Measurements from ENCODE around the gene GZMM. TPM values are rescaled to one million over a fixed set of nuclear protein-coding genes. Genes with fewer than 3 reads are reported as not detected.
A peak's percentile ranks its signal among the peaks of the same experiment; 100 is the strongest.

The GZMM gene
- 1 to 10 TPM in 1 of 7 donors, under 1 TPM in 5, not detected in 1; 0.31 to 1.7 (median 0.56) TPM for total RNA-seq
- polyA plus RNA-seq, result under 1 TPM in 1 of 2 donors, not detected in 1; 0.48 TPM
- long read RNA-seq, donor 1, result 0 reads
- long read RNA-seq, donor 2, result 0 reads
- long read RNA-seq, donor 3, result 0 reads

DNA sequence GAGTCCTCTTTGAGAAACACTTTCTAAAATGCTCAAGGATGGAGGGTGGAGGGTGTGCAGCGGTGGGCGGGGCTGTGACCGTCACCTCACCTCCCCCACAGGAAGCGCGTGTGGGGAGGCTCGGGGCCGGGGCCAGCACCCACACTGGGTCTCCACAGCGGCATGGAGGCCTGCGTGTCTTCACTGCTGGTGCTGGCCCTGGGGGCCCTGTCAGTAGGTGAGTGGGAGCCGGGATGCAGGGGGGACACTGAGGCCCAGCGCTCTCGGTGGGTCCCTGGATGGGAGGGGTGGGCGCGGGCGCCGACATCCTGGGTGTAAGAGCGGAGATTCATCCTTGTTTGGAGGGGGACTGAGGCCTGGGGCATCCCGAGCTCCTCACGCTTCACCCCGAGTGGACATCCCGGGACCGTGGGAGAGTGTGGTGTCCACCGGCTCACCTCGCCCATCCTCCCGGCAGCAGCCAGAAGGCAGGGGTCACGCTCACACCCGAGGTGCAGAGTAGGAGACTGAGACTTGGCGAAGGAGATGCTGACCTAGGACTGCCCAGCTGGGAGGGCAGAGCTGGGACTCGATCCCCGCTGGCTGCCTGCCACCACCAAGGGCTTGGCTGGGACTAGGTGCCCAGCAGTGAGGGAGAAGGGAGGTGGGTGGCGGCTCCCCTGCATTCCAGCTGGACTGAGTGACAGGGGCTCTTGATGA lies at the start of gene GZMM:
GZMM (plus strand) TSS at position 144 of the 699 bp plus-strand sequence; CDS start at position 163, 19 bp downstream.
- H3K27me3 ChIP-seq, result no peaks in the 10 kb centered on the region

DNA sequence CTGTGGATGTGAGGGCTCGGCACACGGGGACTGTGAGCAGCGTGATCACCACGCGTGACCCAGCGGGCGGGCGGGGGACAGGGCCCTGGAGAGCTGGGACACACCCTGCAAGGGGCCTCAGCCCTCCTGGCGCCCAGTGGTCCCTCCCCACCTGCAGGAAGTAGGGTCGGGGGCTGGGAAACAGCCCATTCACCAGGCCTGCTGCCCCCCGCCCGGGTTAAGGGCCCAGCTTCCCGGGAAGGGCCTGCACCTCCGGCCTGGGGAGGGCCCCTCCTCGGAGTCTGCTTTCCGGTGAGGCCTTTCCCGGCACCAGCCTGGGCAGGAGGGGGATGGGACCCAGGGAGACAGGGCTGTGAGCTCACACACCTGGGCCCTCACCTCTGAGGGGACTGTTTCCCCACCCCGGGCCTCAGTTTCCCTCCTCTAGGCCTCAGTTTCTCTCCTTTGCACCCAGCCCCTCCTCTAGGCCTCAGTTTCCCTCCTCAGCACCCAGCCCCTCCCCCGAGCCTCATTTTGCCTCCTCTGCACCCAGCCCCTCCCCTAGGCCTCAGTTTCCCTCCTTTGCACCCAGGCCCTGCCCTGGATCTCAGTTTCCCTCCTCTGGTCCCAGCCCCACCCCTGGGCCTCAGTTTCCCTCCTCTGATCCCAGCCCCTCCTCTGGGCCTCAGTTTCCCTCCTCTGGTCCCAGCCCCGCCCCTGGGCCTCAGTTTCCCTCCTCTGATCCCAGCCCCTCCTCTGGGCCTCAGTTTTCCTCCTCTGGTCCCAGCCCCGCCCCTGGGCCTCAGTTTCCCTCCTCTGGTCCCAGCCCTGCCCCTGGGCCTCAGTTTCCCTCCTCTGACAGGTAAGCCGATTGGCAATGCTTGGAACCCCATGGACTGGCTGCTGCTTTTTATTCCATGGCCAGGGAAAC lies 49.4 kb upstream of the GZMM start:
- no peak for TF ChIP-seq CTCF (IDR thresholded peaks at IDR 0.05)
- no peak for TF ChIP-seq EP300 (IDR thresholded peaks at IDR 0.05)
- no peak for TF ChIP-seq POLR2A (IDR thresholded peaks at IDR 0.05)
- H3K4me3 ChIP-seq, result no peak overlapping the region
- DNase-seq, result no peak
- H3K4me1 ChIP-seq (ENCODE audit: insufficient read depth), result peaks cover 6% of the 10 kb centered on the region
- H3K9me3 ChIP-seq, result no peaks in the 10 kb centered on the region
- H3K27ac ChIP-seq, result no peak overlapping the region
- peaks cover 3% of the 10 kb centered on the region for H3K27me3 ChIP-seq
- intact Hi-C loops (cut with DNase I), result no loop called here
- no peaks in the 10 kb centered on the region for H3K36me3 ChIP-seq
- WGBS, 3 donors, result 44 to 53% (median 48%) methylated on average over 20 to 22 of the region's 22 CpGs

More for the DNA sequence above, at the start of gene GZMM:
- no peak within 1 kb of the TSS for H3K4me3 ChIP-seq
- 34 to 37% (median 36%) methylated on average over 27 to 31 of the region's 31 CpGs for whole genome bisulfite sequencing, 3 donors
- no peak for TF ChIP-seq CTCF (IDR thresholded peaks at IDR 0.05)
- no peak for TF ChIP-seq EP300 (IDR thresholded peaks at IDR 0.05)
- TF ChIP-seq POLR2A (IDR thresholded peaks at IDR 0.05), result no peak
- H3K9me3 ChIP-seq, result no peaks in the 10 kb centered on the region
- intact Hi-C loops (cut with DNase I), result no loop called here
- no peaks in the 10 kb centered on the region for H3K36me3 ChIP-seq
- peaks cover 2% of the 10 kb centered on the region for H3K4me1 ChIP-seq (ENCODE audit: insufficient read depth)
- H3K27ac ChIP-seq, result no peak within 1 kb of the TSS
- DNase-seq, result no peak

- peaks cover 3% of the 10 kb centered on the region for H3K27me3 ChIP-seq
- DNase-seq, result no peak
- H3K4me3 ChIP-seq, result no peak overlapping the region
- H3K4me1 ChIP-seq (ENCODE audit: insufficient read depth), result peaks cover 2% of the 10 kb centered on the region
- WGBS, 3 donors, result 28 to 50% (median 35%) methylated on average over 8 to 10 of the region's 10 CpGs
- H3K9me3 ChIP-seq, result no peaks in the 10 kb centered on the region
- TF ChIP-seq CTCF (IDR thresholded peaks at IDR 0.05) (no peak), POLR2A (IDR thresholded peaks at IDR 0.05) (no peak), EP300 (IDR thresholded peaks at IDR 0.05) (no peak)
- H3K27ac ChIP-seq, result no peak overlapping the region
- H3K36me3 ChIP-seq, result no peaks in the 10 kb centered on the region
- intact Hi-C loops (cut with DNase I), result no loop called here
Measured at GRCh38 chr19:495081-495401, 48.8 kb upstream of the GZMM start.

DNA sequence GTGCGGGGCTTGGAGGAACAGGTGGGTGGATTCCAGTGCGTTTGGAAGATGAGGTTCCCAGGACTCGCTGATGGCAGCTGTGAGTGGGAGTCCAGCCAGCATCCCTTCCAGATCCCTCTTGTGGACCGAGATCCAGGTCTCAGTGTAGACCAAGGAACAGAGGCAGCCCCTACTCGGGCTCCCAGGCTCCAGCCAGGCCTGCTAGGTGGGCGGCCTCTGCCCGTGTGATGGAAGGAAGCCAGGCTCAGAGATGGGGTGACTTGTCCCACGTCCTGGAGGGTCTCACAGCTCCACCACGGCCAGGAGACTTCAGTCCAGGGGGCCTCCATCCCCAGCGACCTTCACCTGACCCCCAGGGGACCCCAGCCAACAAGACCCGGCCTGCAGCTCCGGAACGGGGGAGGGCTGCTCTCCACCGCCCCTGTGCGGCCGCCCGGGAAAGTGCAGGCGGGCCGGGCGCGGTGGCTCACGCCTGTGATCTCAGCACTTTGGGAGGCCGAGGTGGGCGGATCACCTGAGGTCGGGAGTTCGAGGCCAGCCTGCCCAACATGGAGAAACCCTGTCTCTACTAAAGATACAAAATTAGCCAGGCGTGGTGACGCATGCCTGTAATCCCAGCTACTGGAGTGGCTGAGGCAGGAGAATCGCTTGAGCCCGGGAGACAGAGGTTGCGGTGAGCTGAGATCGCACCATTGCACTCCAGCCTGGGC lies 48.3 kb upstream of the GZMM start:
- Histone ChIP-seq H3K4me1 (ENCODE audit: insufficient read depth) (peaks cover 2% of the 10 kb centered on the region), H3K4me3 (no peak overlapping the region), H3K36me3 (no peaks in the 10 kb centered on the region), H3K27me3 (peaks cover 3% of the 10 kb centered on the region), H3K27ac (no peak overlapping the region), H3K9me3 (no peaks in the 10 kb centered on the region)
- TF ChIP-seq CTCF (IDR thresholded peaks at IDR 0.05), result peak in 1 of 3 donors; percentile 43
- TF ChIP-seq EP300 (IDR thresholded peaks at IDR 0.05), result no peak
- TF ChIP-seq POLR2A (IDR thresholded peaks at IDR 0.05), result no peak
- WGBS, 3 donors, result 7 to 17% (median 16%) methylated on average over 26 to 32 of the region's 32 CpGs
- DNase-seq, result peak in 2 of 5 donors; percentile 39 to 51
- intact Hi-C loops (cut with DNase I), result no loop called here
